Fibroblast of lung (primary cell): ENCODE results near the gene PARPBP. TPM values are rescaled to one million over a fixed set of nuclear protein-coding genes. Genes with fewer than 3 reads are reported as not detected.

ENCODE experiments used
- DNase-seq, 2 donors: peaks; one replicate each; pipeline versions ENCODE4 v3.0.0 to v3.0.0-alpha.2; 2010; ENCODE audit warnings: low read depth in 2 of 2
- H2AFZ ChIP-seq: 2 replicates; pipeline ENCODE4 v1.5.1; 2012; ENCODE audit warnings: low read length, control low read depth, inconsistent platforms
- H3K27ac ChIP-seq: 2 replicates; pipeline ENCODE4 v1.5.1; 2011; ENCODE audit warnings: low read length, control low read depth; ENCODE audit not compliant: insufficient read depth
- H3K27me3 ChIP-seq: 2 replicates; pipeline ENCODE4 v1.5.1; 2011; ENCODE audit warnings: mild to moderate bottlenecking, low read length; ENCODE audit not compliant: control insufficient read depth, insufficient read depth
- H3K36me3 ChIP-seq: 2 replicates; pipeline ENCODE4 v1.5.1; 2011; ENCODE audit warnings: low read length; ENCODE audit not compliant: control insufficient read depth, insufficient read depth
- H3K4me1 ChIP-seq: 2 replicates; pipeline ENCODE4 v1.5.1; 2011; ENCODE audit warnings: low read length; ENCODE audit not compliant: control insufficient read depth, insufficient read depth; ENCODE audit errors: extremely low read depth
- H3K4me2 ChIP-seq: 2 replicates; pipeline ENCODE4 v1.5.1; 2011; ENCODE audit warnings: low read length, control low read depth; ENCODE audit not compliant: insufficient read depth; ENCODE audit errors: extremely low read depth
- H3K4me3 ChIP-seq, 4 experiments: fragments of 200-600 bp in 1 of 4; sonication (generic) in 1 of 4; replicated peaks in 1 of 4; 2 replicates each; pipeline ENCODE4 v1.5.1; 2011 to 2016; ENCODE audit warnings: low read length in 4 of 4, low read depth in 3 of 4, mild to moderate bottlenecking in 3 of 4, control low read depth in 2 of 4, inconsistent platforms in 1 of 4, mixed read lengths in 1 of 4; ENCODE audit not compliant: insufficient read depth in 1 of 4; ENCODE audit errors: control extremely low read depth in 1 of 4
- H3K79me2 ChIP-seq: 2 replicates; pipeline ENCODE4 v1.5.1; 2012; ENCODE audit warnings: mild to moderate bottlenecking, low read length, inconsistent platforms; ENCODE audit not compliant: control insufficient read depth, insufficient read depth
- H3K9ac ChIP-seq: 2 replicates; pipeline ENCODE4 v1.5.1; 2011; ENCODE audit warnings: mild to moderate bottlenecking, low read length, control low read depth; ENCODE audit not compliant: insufficient read depth
- H3K9me3 ChIP-seq: 2 replicates; pipeline ENCODE4 v1.5.1; 2012; ENCODE audit warnings: low read depth, low read length; ENCODE audit not compliant: control insufficient read depth, insufficient read depth
- H4K20me1 ChIP-seq: 2 replicates; pipeline ENCODE4 v1.5.1; 2011; ENCODE audit warnings: low read length; ENCODE audit not compliant: control insufficient read depth, insufficient read depth; ENCODE audit errors: extremely low read depth
- CTCF ChIP-seq, 2 donors: IDR thresholded peaks in 1 of 2; conservative IDR thresholded peaks in 1 of 2; 1 replicate in 1 of 2; 2 replicates in 1 of 2; pipeline ENCODE4 v1.5.1; 2011 to 2012; ENCODE audit warnings: low read length in 2 of 2, control low read depth in 1 of 2, inconsistent platforms in 1 of 2, low read depth in 1 of 2, mild to moderate bottlenecking in 1 of 2
- EZH2 ChIP-seq: IDR thresholded peaks from 2 replicates; pipeline ENCODE4 v1.5.1; 2012; ENCODE audit warnings: low read length, control low read depth, mild to moderate bottlenecking; ENCODE audit errors: missing control alignments
- polyA plus RNA-seq, 2 donors: library from polyadenylated mRNA; depleted of rRNA in 1 of 2; stranded (reverse) in 1 of 2; unstranded in 1 of 2; fragments of >200 nt; gene quantifications; 2 replicates each; pipeline ENCODE4 v1.2.1, GENCODE V29; 2011 to 2012; ENCODE audit warnings: missing spikeins in 1 of 2
- total RNA-seq: library from RNA; depleted of rRNA; stranded (reverse); fragments of >200 nt; gene quantifications from 2 replicates; pipeline ENCODE4 v1.2.1, GENCODE V29; 2014

The PARPBP gene
- total and polyA plus RNA-seq, 2 donors (not counting 1 experiment from before 2014, with no cell fraction given) = 5.7 to 9.4 TPM

DNA sequence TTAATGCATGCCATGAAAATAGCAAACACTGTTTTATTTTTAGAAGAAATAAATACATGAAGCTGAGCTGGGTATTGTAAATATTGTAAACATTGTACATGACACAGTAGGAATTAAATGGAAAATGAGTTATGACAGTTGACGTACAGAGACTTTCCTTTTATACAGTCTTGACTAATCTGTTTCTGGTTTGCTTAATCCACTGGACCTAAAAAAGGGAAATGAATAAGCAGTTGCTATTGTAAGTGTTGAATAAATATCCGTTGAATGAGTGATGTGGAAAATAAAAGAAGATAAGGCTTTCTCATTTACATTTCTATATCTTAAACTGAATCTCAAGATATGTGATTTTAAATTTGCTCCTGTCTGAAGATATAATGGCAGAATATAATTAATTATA is 62.7 kb downstream of the PARPBP start:
- no peak for TF ChIP-seq EZH2
- no peak for TF ChIP-seq CTCF (conservative IDR thresholded peaks at IDR 0.05 in 1 of 2, IDR thresholded peaks at IDR 0.05 in 1 of 2; ENCODE audit: low read depth in 1 of 2, low read length in 2 of 2)

DNA sequence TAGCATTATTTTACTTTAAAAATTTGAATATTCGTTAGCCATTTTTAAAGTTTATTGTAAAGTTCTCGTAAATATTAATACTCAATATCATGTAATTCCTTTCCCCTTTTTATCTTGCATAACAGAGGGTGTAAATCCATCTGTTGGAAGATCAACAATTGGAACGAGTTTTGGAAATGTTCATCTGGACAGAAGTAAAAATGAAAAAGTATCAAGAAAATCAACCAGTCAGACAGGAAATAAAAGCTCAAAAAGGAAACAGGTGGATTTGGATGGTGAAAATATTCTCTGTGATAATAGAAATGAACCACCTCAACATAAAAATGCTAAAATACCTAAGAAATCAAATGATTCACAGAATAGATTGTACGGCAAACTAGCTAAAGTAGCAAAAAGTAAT is 75.8 kb downstream of the PARPBP start:
- TF ChIP-seq EZH2 (no peak), CTCF (conservative IDR thresholded peaks at IDR 0.05 in 1 of 2, IDR thresholded peaks at IDR 0.05 in 1 of 2; ENCODE audit: low read depth in 1 of 2, low read length in 2 of 2) (no peak)
- H3K9ac ChIP-seq = no peak overlapping the region

More for the DNA sequence above, 62.7 kb downstream of the PARPBP start:
- Histone ChIP-seq H3K4me2 (no peak overlapping the region), H3K36me3 (no peaks in the 10 kb centered on the region), H3K4me1 (no peaks in the 10 kb centered on the region), H2AFZ (no peak overlapping the region), H3K79me2 (no peaks in the 10 kb centered on the region), H3K9me3 (no peaks in the 10 kb centered on the region), H3K27ac (no peak overlapping the region), H3K9ac (no peak overlapping the region), H4K20me1 (no peaks in the 10 kb centered on the region), H3K27me3 (no peaks in the 10 kb centered on the region), H3K4me3 (no peak overlapping the region)
- DNase-seq = no peak

DNA sequence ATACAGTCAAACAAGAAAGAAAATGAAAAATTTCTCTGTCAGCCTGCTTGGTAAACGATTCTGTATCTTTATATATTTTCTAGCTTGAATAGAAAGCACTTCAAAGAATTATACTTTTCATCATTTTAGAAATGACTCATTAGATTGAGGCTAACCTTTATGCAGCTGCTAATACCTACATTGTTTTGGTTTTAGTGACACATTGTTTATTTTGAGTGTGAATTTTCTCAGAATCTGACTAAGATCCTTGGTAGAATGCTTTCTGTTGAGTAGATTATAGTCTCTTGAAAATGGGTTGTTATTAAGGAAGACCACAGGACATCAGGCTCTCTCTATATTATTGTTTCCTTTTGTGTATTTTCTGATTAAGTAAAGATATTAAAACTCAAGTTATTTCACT is 77.8 kb downstream of the PARPBP start, which contains the start of gene PMCH:
PMCH (minus strand) TSS at position 45 of the 400 bp plus-strand sequence. CDS start 63 bp downstream, outside the sequence.
- Histone ChIP-seq H3K36me3 (no peaks in the 10 kb centered on the region), H3K4me1 (no peaks in the 10 kb centered on the region), H3K4me3 (no peak within 1 kb of the TSS), H3K27ac (no peak within 1 kb of the TSS), H3K9me3 (no peaks in the 10 kb centered on the region), H4K20me1 (no peaks in the 10 kb centered on the region), H2AFZ (no peak within 1 kb of the TSS), H3K27me3 (no peaks in the 10 kb centered on the region), H3K4me2 (no peak within 1 kb of the TSS), H3K79me2 (no peaks in the 10 kb centered on the region), H3K9ac (no peak within 1 kb of the TSS)
- DNase-seq = peak; percentile 31 to 74
- no peak for TF ChIP-seq EZH2
- TF ChIP-seq CTCF (conservative IDR thresholded peaks at IDR 0.05 in 1 of 2, IDR thresholded peaks at IDR 0.05 in 1 of 2; ENCODE audit: low read depth in 1 of 2, low read length in 2 of 2) = no peak

More for the DNA sequence above, 75.8 kb downstream of the PARPBP start:
- no peak overlapping the region for H3K4me2 ChIP-seq
- H3K27ac ChIP-seq = no peak overlapping the region
- H4K20me1 ChIP-seq = no peaks in the 10 kb centered on the region
- no peaks in the 10 kb centered on the region for H3K4me1 ChIP-seq
- no peaks in the 10 kb centered on the region for H3K27me3 ChIP-seq
- no peak overlapping the region for H2AFZ ChIP-seq
- DNase-seq = no peak
- H3K36me3 ChIP-seq = no peaks in the 10 kb centered on the region
- H3K4me3 ChIP-seq = no peak overlapping the region
- no peaks in the 10 kb centered on the region for H3K79me2 ChIP-seq
- no peaks in the 10 kb centered on the region for H3K9me3 ChIP-seq
